Measurements from ENCODE around the gene ABCE1. TPM values are rescaled to one million over a fixed set of nuclear protein-coding genes. Genes with fewer than 3 reads are reported as not detected.

ABCE1 gene
- total RNA-seq, 1 donor from 2014 or later = 41.2 TPM

- no peak for TF ChIP-seq CTCF (IDR thresholded peaks at IDR 0.05)
- Histone ChIP-seq H3K4me3 (peak overlapping the region; percentile 73), H3K9me3 (no peaks in the 10 kb centered on the region), H3K27me3 (no peaks in the 10 kb centered on the region), H3K36me3 (peaks cover 13% of the 10 kb centered on the region), H3K27ac (peak overlapping the region; percentile 96), H3K4me1 (peaks cover 43% of the 10 kb centered on the region)
- intact Hi-C loops (cut with DNase I) = no loop called here
- ATAC-seq (no peak), DNase-seq (no peak)
Observed at GRCh38 chr4:145177906-145178538, 79.9 kb downstream of the ABCE1 start.

GRCh38 chr4:145178740-145179280 lies 80.7 kb downstream of the ABCE1 start:
- intact Hi-C loops (cut with DNase I) = no loop called here
- ATAC-seq = no peak
- peak overlapping the region; percentile 96 for H3K27ac ChIP-seq

More at GRCh38 chr4:145178740-145179280, 80.7 kb downstream of the ABCE1 start:
- Histone ChIP-seq H3K4me3 (peak overlapping the region; percentile 73), H3K27me3 (no peaks in the 10 kb centered on the region), H3K36me3 (peaks cover 7% of the 10 kb centered on the region), H3K9me3 (no peaks in the 10 kb centered on the region), H3K4me1 (peaks cover 37% of the 10 kb centered on the region)
- no peak for TF ChIP-seq CTCF (IDR thresholded peaks at IDR 0.05)
- DNase-seq = no peak

Other genes starting within 250 kb of the ABCE1 start
- gene ANAPC10, start 115 bp upstream of the ABCE1 start, total RNA-seq = 17.5 TPM
- 46.3 TPM for gene OTUD4, start 82.3 kb downstream of the ABCE1 start, total RNA-seq

Measured in upper lobe of right lung (tissue), 1 donor.